Stimulated activated CD8-positive, alpha-beta memory T cell treated with anti-CD3 and anti-CD28 coated beads, Interleukin-15, amount 100 ng/mL, for 24 hours (primary cell): ENCODE results near the gene ALDH8A1.

Experiments used
- DNase-seq: peaks from one replicate; pipeline ENCODE4 v3.0.0-alpha.2; 2020; ENCODE audit warnings: low read depth

Gene ALDH8A1

DNA sequence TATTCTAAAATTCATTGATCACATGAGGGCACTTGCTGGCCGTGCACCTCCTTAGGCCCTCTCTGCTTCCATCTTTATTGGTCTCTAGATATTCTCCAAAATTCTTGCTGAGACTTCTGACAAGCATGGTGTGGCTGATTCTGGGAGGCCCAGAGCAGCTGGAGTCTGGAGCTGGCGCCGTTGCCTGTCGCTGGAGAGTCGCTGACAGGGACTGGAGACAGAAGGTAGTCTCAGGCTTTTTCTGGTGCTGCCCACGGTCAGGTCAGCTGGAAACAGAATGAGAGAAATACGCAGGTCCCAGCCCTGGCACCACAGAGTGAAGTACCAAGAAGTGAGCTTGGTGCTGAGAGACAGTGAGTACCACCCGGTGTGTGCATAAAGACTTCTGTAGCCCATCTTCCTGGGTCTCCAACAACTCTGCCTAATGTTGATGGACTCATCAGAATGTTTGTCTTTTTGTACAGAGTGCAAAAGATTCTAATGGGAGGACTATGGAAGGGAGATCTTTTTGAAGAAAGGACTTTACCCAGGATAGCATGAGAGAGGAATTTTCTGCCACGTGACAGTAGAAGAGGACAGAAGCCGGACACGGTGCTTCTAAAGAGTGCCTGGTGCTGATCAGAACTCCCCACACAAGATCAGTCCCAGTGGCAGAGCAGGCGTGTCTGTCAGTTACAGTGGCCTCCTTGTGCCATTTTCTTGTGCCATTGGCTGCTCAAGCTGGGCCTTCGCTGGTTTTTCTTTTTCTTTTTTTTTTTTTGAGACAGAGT lies 1.8 kb upstream of the ALDH8A1 start:
- DNase-seq: no peak

DNA sequence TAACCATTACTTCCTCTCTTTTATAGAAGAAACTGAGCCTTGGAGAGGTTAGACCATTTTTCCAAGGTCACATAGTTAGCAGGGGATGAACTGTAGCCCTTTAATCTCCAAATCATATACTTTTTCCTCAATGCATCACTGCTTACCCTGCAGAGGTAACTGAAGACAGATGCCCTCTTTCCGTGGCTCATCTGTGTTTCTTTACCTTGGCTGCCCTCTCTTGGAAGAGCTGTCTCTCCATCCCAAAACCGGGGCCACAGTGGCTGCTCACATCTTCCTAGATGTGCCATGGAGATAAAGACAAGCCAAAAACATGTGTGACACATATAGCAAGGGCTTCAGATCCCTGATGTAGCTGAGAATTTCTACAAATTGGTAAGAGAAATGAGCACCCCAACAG lies 581 bp upstream of the ALDH8A1 start:
- no peak for DNase-seq

DNA sequence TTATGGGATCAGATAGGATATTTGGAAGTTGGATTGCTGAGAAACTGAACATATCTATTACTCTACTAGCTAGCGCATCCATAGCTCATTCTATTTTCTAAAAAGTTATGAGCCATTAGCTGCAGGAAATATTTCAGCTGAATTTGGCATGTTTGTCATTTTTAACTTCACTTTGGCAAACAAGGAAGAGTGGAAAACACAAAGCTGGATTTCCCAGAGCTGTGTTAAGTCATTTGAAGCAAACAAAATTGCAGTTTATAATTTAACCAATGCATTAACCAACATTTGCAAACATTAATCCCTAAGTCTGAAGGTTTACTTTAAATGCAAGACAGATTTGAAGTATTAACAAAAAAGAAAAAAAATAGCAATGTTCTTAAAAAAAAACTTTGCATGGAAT lies 1.2 kb downstream of the ALDH8A1 start:
- DNase-seq: no peak

DNA sequence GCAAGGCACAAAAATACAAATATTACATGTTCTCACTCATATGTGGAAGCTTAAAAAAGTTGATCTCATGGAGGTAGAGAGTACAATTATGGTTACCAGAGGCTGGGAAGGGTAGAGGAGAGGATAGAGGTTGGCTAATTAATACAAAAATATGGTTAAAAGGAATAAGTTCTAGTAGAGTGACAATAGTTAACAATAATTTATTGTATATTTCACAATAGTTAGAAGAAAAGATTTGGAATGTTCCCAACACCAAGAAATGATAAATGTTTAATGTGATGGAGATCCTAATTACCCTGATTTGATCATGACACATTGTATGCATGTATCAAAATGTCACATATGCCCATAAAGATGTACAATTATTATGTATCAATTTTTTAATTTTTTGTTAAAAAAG lies 1.8 kb downstream of the ALDH8A1 start:
- no peak for DNase-seq

DNA sequence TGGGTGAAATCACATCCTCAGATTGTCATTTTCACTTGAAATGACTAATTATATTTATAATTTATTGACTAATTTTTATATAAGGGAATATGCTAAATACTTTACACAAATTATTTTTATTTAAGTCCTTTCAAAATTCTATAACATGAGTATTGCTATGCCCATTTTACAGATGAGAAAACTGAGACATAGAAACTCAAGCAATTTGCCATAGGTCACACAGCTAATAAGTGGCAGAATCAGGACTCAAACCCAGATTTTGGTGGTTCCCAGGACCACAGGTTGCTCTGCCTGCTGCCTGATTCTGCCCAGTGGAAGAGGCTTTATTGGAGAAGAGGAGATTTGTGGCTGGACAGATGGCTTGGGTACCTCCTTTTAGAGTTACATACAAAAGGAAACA lies 4.9 kb downstream of the ALDH8A1 start:
- DNase-seq: no peak

DNA sequence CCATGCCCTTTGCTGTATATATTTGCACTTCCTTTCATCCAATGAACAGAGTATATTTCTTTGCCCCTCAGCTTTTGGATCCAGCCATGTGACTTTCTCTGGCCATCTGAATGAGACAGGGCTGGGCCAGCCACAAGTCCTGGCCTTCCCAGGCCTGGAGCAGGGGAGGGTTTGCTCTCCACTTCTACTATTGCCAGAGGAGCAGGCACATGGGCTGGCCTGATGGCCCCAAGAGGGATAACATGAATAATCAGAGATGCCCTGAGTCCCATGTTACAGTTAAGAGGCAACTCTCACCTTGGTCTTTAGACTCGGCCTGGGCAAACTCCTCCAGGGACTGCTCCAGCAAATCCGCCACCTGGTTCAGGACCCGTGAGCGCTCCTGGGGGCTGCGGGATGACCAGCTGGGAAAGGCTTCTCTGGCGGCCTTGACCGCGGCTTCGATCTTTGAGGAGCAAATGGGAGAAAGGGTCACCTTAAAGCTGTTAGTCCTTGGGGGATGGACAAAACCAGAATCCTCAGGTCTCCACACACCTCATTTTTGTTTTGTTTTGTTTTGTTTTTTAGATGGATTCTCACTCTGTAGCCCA lies 6.3 kb downstream of the ALDH8A1 start:
- DNase-seq: no peak

DNA sequence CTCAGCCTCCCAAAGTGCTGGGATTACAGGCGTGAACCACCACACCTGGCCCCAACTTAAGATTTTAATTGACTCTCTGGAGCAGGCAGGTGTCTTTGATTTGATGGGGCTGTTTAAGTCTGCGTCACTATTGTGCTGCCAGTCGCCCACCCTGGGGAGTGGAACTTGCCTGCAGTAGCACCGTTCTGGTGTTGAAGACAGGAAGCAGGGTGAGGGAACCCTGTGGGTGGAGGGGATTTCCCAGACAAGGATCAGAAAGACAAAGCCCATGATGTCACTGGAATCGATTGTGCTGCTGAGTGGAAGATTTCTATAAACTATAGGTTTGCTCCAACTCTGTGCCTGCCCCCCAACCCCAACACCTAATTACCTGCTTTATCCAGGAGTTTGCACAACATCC lies 11.0 kb downstream of the ALDH8A1 start:
- DNase-seq: peak; percentile 20

DNA sequence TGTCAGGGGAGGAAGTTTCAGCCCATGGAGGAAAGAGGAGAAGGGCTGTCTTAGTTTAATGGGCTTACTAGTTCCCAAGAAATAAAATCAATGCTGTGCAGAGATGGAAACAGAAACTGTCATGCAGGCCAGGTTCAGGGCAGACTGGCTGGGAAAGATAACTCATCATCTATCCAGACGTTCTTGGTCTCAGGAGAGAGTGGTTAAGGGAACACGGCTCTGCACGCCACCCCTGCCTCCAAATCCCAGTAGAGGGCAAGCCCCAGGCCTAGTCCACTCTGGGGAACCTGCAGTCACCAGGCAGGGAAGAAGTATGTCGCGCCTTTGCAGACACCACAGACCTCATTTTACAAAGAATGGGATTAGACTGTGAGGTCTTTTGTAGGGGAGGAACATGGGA lies 12.5 kb downstream of the ALDH8A1 start:
- DNase-seq: no peak

DNA sequence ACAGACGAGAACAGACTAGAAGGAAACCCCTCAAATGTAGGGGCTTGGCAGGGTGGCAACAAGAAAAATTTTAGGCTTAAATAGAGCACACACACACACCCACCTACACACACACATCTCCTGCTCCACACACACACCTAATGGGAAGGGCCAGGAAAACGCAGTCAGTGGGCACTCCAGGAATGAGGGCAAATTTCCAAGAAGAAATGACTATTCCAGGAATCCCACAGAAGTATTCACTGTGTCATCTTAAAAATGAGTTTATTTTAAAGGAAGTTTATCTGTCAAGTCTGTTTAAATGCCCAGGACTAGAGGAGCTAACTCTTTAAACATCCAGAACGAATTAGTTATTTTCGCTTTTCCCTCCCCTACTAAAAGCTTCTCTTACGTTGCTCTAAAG lies 13.0 kb downstream of the ALDH8A1 start:
- DNase-seq: no peak

DNA sequence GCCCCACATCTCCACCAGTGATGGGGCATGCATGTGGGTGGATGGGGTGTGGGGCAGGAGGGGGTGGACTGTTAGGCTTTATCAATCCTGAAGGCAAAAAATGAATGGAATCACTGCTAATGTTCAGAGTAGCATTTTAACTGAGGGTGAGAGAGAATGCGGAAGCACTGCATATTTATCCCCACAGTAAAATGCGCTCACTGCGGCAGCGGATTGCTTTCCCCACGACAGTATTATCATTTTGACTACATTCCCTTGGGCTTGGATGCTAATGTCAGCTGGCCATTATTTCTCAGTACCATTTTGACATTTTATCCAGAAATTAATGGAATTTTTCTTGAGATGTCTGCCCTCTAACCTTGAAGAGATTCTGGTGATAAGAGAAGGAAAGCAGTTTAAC lies 13.4 kb downstream of the ALDH8A1 start:
- DNase-seq: no peak

DNA sequence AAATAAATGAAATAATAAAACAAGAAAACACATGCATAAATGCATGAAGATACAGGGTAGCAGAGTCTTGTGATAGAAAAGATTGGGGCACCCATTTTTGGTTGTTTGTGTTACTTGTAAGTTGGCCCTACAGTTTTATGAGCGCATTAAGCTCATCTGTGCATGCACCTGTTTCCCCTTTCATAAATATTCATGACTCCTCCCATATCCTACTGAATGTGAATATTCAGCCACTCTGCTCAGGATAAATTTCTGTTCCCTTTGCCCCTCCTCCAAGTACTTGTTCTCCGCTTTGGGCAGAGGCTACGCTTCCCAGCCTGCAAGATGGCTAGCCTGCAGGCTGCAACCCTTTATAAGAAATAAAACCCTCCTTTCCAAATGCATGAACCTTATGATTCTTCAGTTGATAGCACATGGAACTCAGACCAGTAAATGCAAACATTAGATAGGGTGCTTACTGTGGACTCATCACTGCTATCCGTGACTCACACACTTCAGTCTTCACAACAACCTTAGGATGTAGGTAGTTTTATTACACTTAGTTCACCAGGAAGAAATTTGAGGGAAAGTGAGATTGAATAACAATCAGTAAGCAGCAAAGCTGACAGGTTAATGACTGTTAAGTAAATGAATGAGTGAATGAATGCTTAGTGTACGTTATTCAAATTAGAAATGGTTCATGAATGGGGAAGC lies 15.0 kb downstream of the ALDH8A1 start:
- no peak for DNase-seq

DNA sequence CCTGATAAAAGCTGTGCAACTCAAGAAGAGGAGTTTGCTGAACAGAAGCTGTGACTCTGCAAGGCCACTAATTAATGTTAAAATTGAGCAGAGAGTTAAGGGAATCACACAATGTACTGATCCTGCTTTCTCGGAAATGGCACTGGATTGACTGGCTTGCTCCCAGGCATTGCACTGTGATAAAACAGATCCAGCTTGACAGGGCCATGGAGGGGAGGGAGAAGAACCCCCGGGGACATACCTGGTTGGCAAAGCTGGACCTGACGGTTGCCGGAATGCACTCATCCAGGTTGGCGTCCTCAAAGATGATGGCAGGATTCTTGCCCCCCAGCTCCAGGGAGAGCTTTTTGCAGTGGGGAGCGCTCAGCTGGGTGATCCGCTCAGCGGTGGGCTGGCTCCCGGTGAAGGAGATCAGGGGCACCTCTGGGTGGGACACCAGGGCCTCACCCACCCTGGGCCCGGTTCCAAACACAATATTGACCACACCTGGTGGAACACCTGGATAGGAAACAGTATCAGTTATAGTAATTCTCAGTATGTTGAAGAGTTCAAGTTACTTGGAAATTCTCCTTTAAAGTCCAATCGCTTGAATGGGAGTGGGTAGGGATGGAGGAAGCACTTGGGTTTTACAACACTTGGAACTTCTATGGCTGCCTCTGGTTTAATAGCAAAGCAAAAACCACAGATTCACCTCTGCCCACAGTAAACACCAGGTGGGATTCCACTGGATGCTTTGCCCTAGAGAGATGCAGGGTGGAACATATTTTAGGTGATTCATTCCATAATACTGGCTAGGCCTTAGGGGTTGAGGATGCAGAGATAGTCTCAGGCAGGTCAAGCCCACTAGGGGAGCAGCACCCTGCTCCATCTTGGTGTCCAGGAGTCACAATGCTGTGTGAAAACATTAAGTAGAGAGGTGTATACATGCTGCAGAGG lies 17.1 kb downstream of the ALDH8A1 start:
- no peak for DNase-seq

DNA sequence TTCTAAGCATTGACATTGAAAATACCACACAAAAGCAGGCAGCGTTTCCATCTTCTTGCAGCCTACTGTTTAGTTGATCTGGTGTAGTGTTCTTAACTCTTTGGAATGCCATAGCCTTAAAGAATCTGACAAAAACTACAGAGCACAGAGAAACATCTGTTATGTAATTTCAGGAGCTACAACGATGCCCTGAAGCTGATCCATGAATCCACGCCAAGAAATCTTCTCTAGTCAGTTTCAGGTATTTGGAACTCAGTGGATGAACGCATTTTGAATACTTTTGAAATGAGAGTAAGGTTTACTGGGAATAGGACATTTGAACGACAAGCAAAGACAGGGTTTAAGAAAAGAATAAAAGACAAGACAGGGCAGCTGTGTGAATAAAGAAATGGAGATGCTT lies 17.8 kb downstream of the ALDH8A1 start:
- no peak for DNase-seq

DNA sequence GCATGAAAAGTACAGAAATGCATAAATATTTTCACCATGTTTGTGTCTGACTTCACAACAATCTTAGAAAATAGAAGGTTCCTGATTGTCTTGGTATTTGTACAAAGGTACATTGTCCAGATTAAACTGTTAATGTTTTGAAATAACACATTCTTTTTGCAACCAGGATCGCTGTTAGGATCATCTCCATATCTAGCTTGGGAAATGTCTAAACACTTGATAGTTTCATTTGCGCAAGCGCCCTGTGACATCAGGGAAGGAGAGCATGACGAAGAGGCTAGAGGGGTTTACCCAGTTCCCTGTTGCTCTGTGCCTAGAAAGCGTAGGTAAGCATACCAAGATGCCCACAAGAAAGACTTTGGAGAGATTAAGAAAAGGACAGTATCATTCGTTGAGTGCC lies 19.4 kb downstream of the ALDH8A1 start:
- DNase-seq: no peak

DNA sequence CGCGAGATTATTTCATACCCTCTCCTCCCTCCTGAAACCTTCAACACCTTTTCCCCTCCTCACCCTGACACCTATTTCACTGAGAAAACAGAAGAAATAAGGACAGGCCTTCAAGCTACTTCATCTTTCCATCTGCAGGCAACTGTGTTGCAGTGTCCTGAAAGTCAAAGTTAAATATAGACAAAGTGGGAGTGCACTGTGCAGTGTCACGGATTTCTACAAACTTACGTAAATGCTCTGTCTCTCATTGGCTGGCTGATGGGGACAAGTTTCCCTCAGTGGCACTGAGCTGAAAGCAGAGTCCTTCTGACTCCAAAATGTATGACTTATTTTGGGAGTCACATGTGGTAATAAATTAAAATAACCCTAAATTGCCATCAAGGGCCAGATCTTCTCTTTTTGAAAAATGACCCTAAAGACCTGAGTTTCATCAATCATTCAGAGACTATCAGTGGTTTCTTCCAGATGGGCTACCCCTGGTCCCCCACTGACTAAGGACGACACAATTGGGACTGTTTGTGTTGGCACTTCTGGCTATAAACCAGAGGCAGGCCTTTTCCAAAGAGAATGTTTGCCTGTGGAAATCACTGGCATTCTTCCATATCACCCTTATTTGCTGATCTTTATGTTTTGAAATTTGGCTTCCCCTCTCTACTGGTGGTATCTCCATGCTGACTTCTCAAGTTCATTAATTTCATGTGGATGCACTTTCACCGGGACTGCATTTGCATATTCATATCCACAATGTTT lies 21.6 kb downstream of the ALDH8A1 start:
- DNase-seq: no peak

DNA sequence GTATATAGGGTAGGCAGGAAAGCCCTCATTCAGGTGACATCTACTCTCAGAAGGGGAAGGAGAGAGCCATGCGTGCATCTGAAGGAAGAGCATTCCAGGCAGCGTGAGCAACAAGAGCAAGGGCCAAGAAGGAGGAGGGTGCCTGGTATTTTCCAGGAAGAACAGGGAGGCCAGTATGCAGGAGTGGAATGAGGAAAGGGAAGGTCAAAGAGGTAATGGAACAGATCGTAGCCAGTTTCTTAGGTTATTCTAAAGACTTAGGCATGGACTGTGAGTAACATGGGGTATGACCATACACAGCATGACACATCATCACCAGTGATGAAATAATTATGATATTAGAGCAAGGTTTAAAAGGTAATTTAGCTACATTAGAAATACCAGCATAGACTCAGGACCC lies 24.1 kb downstream of the ALDH8A1 start:
- no peak for DNase-seq

DNA sequence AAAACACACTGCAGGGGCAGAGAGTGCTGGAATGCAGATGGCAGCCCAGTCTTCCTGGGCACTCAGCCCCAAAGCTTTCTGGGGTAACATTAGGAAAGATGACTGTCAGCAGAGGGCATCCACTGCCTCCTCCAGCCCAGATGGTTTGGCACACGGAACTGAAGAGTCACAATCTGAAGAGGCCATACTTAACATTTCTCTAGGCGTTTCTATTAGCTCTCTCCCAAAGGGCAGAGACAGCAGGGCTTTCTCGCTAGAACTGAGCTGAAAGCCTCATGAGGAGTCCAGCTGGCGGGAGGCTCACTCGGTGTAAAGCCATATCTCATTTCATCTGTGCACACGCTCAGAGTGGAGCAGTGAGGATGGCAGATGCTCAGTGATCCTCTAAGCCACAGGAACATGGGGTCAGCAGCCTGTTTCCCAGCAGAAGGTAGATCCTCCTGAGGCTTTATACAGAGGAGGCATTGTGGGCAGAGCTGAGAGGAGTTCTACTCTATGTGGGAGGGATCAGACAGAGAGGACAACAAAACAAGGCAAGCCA lies 28.1 kb downstream of the ALDH8A1 start:
- DNase-seq: no peak

DNA sequence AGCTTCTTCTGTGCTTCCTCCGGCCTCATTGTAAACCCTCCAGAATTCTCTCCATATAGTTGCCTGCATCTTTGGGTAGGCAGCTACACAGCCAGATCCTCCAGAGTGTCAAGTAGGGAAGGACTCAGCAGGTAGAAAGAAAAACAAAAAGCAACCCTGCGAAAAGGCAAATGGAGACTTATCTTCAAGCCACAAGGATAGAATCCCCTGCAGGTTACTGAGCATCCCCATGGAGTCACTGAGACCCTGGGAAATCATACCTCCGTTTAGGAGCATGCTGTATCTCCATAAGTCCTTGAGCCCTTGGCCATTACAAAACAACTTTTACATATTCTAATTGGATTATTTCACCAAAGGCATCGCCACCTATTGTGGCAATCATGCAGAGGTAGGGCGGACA lies 28.6 kb downstream of the ALDH8A1 start:
- no peak for DNase-seq

DNA sequence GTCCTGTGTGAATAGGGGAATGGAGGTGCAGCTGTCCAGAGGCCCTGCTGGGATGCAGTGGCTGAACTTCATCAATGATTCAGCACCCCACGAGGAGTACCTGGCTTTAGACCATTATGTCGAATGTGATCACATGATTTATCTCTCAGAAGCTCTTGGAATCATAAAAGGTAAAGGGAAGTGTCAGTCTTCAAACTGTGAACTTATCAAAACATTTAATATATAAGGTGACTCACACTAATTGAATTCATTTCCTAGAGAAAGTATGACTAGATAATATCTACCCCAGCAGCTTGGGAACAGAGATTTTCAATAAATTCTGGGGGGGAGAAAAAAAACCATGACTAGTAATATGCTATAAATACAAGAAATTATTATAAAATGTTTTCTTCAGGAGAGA lies 29.5 kb downstream of the ALDH8A1 start:
- no peak for DNase-seq

DNA sequence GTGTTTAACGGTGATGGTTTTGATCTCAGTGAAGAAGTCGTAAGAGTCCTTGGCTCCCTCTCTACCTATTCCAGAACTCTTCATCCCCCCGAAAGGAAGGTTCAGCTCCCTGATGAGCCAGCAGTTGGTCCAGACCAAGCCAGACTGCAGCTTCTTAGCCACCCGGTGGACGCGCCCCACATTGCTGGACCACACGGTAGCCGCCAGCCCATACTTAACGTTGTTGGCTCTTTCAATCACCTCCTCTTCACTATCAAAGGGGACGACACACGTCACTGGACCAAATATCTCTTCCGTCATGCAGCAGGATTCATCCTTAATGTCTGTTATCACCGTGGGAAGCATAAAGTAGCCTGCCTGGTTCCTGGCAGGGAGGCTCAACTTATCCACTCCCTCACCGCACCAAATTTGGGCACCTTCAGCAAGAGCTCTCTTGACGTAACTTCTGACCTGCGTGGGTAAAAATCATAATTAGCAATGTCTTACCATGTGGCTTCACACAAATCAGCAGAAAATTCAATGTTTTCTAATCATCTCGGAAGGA lies 31.4 kb downstream of the ALDH8A1 start:
- DNase-seq: no peak

DNA sequence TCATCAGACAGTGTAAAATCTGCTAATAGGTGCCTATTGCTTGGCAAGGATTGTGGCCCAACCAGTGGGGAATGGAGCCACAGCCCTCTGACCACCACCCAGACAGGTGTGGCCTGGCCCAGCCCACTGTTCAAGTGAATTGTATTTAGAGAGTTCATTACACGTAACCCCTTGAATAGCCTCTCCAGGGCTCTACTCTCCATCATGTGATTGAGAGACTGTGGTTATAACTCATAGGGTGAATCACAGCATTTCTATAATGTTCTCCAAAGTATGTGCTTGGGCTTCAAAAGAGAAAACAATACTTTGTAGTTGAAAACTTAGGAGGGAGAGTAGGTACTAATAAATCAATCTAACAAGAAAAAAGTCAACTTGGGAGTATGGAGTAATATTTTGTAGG lies 38.4 kb downstream of the ALDH8A1 start:
- DNase-seq: no peak
